ENCODE results near the gene TXNIP. TPM values are rescaled to one million over a fixed set of nuclear protein-coding genes. Genes with fewer than 3 reads are reported as not detected.

Gene TXNIP
- polyA plus RNA-seq, 1 experiment: 212 TPM

- POLR2A ChIA-PET: no interaction called here
- Histone ChIP-seq H3K36me3 (ENCODE audit: control insufficient read depth, insufficient read depth, low read length) (peaks cover 2% of the 10 kb centered on the region), H3K4me3 (ENCODE audit: low read depth, low read length) (no peak overlapping the region), H3K27me3 (ENCODE audit: control insufficient read depth, insufficient read depth, low read length) (no peaks in the 10 kb centered on the region)
- CTCF ChIA-PET: interaction anchor here (0.5 kb wide), 1 partner anchor 92 kb away, joined by 3 read pairs; no protein-coding TSS in a partner anchor
- DNase-seq (ENCODE audit: low read depth): no peak
- TF ChIP-seq, protein P1, sequence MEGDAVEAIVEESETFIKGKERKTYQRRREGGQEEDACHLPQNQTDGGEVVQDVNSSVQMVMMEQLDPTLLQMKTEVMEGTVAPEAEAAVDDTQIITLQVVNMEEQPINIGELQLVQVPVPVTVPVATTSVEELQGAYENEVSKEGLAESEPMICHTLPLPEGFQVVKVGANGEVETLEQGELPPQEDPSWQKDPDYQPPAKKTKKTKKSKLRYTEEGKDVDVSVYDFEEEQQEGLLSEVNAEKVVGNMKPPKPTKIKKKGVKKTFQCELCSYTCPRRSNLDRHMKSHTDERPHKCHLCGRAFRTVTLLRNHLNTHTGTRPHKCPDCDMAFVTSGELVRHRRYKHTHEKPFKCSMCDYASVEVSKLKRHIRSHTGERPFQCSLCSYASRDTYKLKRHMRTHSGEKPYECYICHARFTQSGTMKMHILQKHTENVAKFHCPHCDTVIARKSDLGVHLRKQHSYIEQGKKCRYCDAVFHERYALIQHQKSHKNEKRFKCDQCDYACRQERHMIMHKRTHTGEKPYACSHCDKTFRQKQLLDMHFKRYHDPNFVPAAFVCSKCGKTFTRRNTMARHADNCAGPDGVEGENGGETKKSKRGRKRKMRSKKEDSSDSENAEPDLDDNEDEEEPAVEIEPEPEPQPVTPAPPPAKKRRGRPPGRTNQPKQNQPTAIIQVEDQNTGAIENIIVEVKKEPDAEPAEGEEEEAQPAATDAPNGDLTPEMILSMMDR (IDR thresholded peaks at IDR 0.05; ENCODE audit: insufficient read depth, low read depth, low read length): no peak
These were observed 51.8 kb downstream of the TXNIP start for GRCh38 chr1:145944532-145944931.

DNA sequence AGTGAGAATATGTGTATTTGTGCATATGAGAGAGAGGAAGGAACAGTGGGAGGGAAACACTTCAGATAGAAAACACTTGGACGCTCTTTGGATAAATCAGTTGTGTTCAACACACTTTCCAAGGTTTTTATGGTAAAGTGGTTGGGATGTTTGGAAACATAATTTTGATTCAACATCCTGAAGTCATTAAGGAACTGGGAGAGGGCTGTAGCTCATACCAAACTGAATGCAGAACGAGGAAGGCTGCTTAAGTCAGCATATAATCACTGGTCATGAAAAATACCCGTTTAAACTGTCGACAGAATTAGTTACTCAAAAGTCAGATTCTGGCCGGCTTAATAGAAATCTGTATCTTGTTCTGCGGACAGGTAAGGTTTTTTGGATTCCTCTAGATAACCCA, 53.5 kb downstream of the TXNIP start:
- Histone ChIP-seq H3K36me3 (ENCODE audit: control insufficient read depth, insufficient read depth, low read length) (peaks cover 2% of the 10 kb centered on the region), H3K4me3 (ENCODE audit: low read depth, low read length) (no peak overlapping the region), H3K27me3 (ENCODE audit: control insufficient read depth, insufficient read depth, low read length) (no peaks in the 10 kb centered on the region)
- no peak for DNase-seq (ENCODE audit: low read depth)
- TF ChIP-seq, protein P1 (IDR thresholded peaks at IDR 0.05; ENCODE audit: insufficient read depth, low read depth, low read length): no peak
- POLR2A ChIA-PET: interaction anchor here (1.0 kb wide), 1 partner anchor 20 kb away, joined by 3 read pairs; no protein-coding TSS in a partner anchor
- CTCF ChIA-PET: interaction anchor here (1.2 to 1.4 kb wide), 4 partner anchors 9 to 96 kb away, joined by 3 to 6 read pairs (median 3); partner anchors contain the start of gene RBM8A

Other genes with a start within 250 kb of the TXNIP start
- 13.4 and 18.3 TPM in 2 replicates for gene RNF115, start 172.5 kb downstream of the TXNIP start, polyA plus RNA-seq (2011; rRNA removed)
- 56.7 and 58.5 TPM in 2 replicates for gene POLR3C, start 172.4 kb downstream of the TXNIP start, polyA plus RNA-seq (2011; rRNA removed)
- gene NUDT17, start 150.9 kb downstream of the TXNIP start, polyA plus RNA-seq (2011; rRNA removed): 4.3 and 4.5 TPM in 2 replicates
- 30.0 and 38.0 TPM in 2 replicates for gene PIAS3, start 137.5 kb downstream of the TXNIP start, polyA plus RNA-seq (2011; rRNA removed)
- 1.4 and 1.5 TPM in 2 replicates for gene ANKRD35, start 110.7 kb downstream of the TXNIP start, polyA plus RNA-seq (2011; rRNA removed)
- 0.63 and 0.82 TPM in 2 replicates for gene ITGA10, start 86.5 kb downstream of the TXNIP start, polyA plus RNA-seq (2011; rRNA removed)
- gene PEX11B, start 77.9 kb downstream of the TXNIP start, polyA plus RNA-seq (2011; rRNA removed): 34.9 and 46.4 TPM in 2 replicates
- gene RBM8A, start 69.1 kb downstream of the TXNIP start, polyA plus RNA-seq (2011; rRNA removed): 71.2 and 135 TPM in 2 replicates
- gene LIX1L, start 38.6 kb downstream of the TXNIP start, polyA plus RNA-seq (2011; rRNA removed): 35.1 and 42.1 TPM in 2 replicates
- 1.3 and 1.4 TPM in 2 replicates for gene ANKRD34A, start 32.0 kb downstream of the TXNIP start, polyA plus RNA-seq (2011; rRNA removed)
- gene POLR3GL, start 31.9 kb downstream of the TXNIP start, polyA plus RNA-seq (2011; rRNA removed): 13.2 and 19.2 TPM in 2 replicates
- not detected in 2 replicates for gene HJV, start 25.2 kb upstream of the TXNIP start, polyA plus RNA-seq (2011; rRNA removed)
- 0.77 and 1.0 TPM in 2 replicates for gene NBPF10, start 148.2 kb upstream of the TXNIP start, polyA plus RNA-seq (2011; rRNA removed)
- 21.0 and 25.9 TPM in 2 replicates for gene NOTCH2NLA, start 232.4 kb upstream of the TXNIP start, polyA plus RNA-seq (2011; rRNA removed)